Thoracic aorta (tissue), 2 donors: ENCODE results near the gene FARP1. TPM values are rescaled to one million over a fixed set of nuclear protein-coding genes. Genes with fewer than 3 reads are reported as not detected.

Experiments used
- ATAC-seq: fragments of 150-250 bp; one replicate; pipeline ENCODE4 v1.8.0; 2017; ENCODE audit warnings: low read depth; ENCODE audit not compliant: insufficient number of reproducible peaks, low FRiP score
- DNase-seq: peaks from one replicate; pipeline ENCODE4 v3.0.0-alpha.2; 2020; ENCODE audit warnings: low spot score
- H3K27ac ChIP-seq, 2 donors: fragments of 200-600 bp; sonication (generic); 1 replicate in 1 of 2; 2 replicates in 1 of 2; pipeline ENCODE4 v1.5.1; 2016; ENCODE audit warnings: mild to moderate bottlenecking in 2 of 2, moderate library complexity in 2 of 2
- H3K27me3 ChIP-seq: fragments of 200-600 bp; sonication (generic); replicated peaks from 2 replicates; pipeline ENCODE4 v1.6.0; 2016; ENCODE audit warnings: mild to moderate bottlenecking; ENCODE audit not compliant: insufficient read depth
- H3K36me3 ChIP-seq: fragments of 200-600 bp; sonication (generic); one replicate; pipeline ENCODE4 v1.5.1; 2016
- H3K4me1 ChIP-seq, 2 donors: fragments of 200-600 bp; sonication (generic); 1 replicate in 1 of 2; 2 replicates in 1 of 2; pipeline versions ENCODE4 v1.5.1 to v1.6.0; 2016; ENCODE audit warnings: low read depth in 2 of 2, mild to moderate bottlenecking in 1 of 2; ENCODE audit not compliant: control insufficient read depth in 1 of 2
- H3K4me3 ChIP-seq: fragments of 200-600 bp; sonication (generic); 2 replicates; pipeline ENCODE4 v1.5.1; 2016; ENCODE audit warnings: mild to moderate bottlenecking
- H3K9me3 ChIP-seq: fragments of 200-600 bp; sonication (generic); 2 replicates; pipeline ENCODE4 v1.5.1; 2016
- CTCF ChIP-seq: fragments of 200-600 bp; sonication (generic); IDR thresholded peaks from one replicate; pipeline ENCODE4 v1.5.1; 2019; ENCODE audit warnings: antibody characterized with exemption
- total RNA-seq, 2 donors: library from RNA; depleted of rRNA; stranded (reverse); fragments of >200 nt; gene quantifications; one replicate each; pipeline versions ENCODE4 v1.1.0 to v1.2.3, GENCODE V29; 2016

The FARP1 gene
- total RNA-seq, 2 donors from 2014 or later = 17.6 to 30.3 TPM

GRCh38 chr13:98371516-98372023, 228.7 kb downstream of the FARP1 start:
- Histone ChIP-seq H3K4me1 (peaks cover 0 to 4% of the 10 kb centered on the region in 2 donors), H3K27ac (no peak overlapping the region), H3K4me3 (no peak overlapping the region), H3K27me3 (no peaks in the 10 kb centered on the region), H3K9me3 (peaks cover 4% of the 10 kb centered on the region), H3K36me3 (no peaks in the 10 kb centered on the region)
- TF ChIP-seq CTCF = no peak
- DNase-seq (no peak), ATAC-seq (no peak)

- no peak for DNase-seq
- H3K9me3 ChIP-seq = peaks cover 4% of the 10 kb centered on the region
- H3K4me1 ChIP-seq = peaks cover 0 to 4% of the 10 kb centered on the region in 2 donors
- H3K4me3 ChIP-seq = no peak overlapping the region
- H3K27me3 ChIP-seq = no peaks in the 10 kb centered on the region
- ATAC-seq = no peak
- H3K36me3 ChIP-seq = no peaks in the 10 kb centered on the region
- TF ChIP-seq CTCF = no peak
- no peak overlapping the region for H3K27ac ChIP-seq
These were observed 230.0 kb downstream of the FARP1 start for GRCh38 chr13:98372876-98373275.

GRCh38 chr13:98374750-98375149, 231.9 kb downstream of the FARP1 start:
- no peak for TF ChIP-seq CTCF

GRCh38 chr13:98377635-98378378, 234.9 kb downstream of the FARP1 start:
- Histone ChIP-seq H3K27me3 (no peaks in the 10 kb centered on the region), H3K27ac (no peak overlapping the region), H3K4me3 (no peak overlapping the region), H3K4me1 (no peaks in the 10 kb centered on the region), H3K9me3 (peaks cover 4% of the 10 kb centered on the region), H3K36me3 (no peaks in the 10 kb centered on the region)
- DNase-seq (no peak), ATAC-seq (no peak)
- TF ChIP-seq CTCF = no peak

More at GRCh38 chr13:98374750-98375149, 231.9 kb downstream of the FARP1 start:
- DNase-seq (no peak), ATAC-seq (no peak)
- no peaks in the 10 kb centered on the region for H3K27me3 ChIP-seq
- H3K9me3 ChIP-seq = peaks cover 4% of the 10 kb centered on the region
- peaks cover 0 to 4% of the 10 kb centered on the region in 2 donors for H3K4me1 ChIP-seq
- H3K4me3 ChIP-seq = no peak overlapping the region
- H3K36me3 ChIP-seq = no peaks in the 10 kb centered on the region
- no peak overlapping the region for H3K27ac ChIP-seq

GRCh38 chr13:98384739-98385138, 241.8 kb downstream of the FARP1 start:
- Histone ChIP-seq H3K4me3 (no peak overlapping the region), H3K36me3 (peaks cover 4% of the 10 kb centered on the region), H3K4me1 (no peaks in the 10 kb centered on the region), H3K9me3 (no peaks in the 10 kb centered on the region), H3K27ac (no peak overlapping the region), H3K27me3 (no peaks in the 10 kb centered on the region)
- ATAC-seq = no peak
- DNase-seq = no peak
- no peak for TF ChIP-seq CTCF
